HG03575 (cell line): ENCODE results near the gene CP.
"Not testable (repeated sequence)": the region's sequence is repeated elsewhere in the genome, so short reads cannot be mapped to it uniquely, and the experiment has no call there.

Experiments
- ATAC-seq: cut with Tn5 transposase; IDR thresholded peaks from one replicate; pipeline ENCODE4 v1.9.1; 2021; ENCODE audit not compliant: unreplicated experiment, insufficient number of reproducible peaks, low FRiP score; ENCODE audit errors: extremely low read depth

The CP gene

GRCh38 chr3:149196805-149197592 lies 24.6 kb downstream of the CP start:
- not testable (repeated sequence) for ATAC-seq

- ATAC-seq, result no peak
These were observed 26.4 kb downstream of the CP start for GRCh38 chr3:149195221-149195620.

GRCh38 chr3:149188494-149188893 lies 33.1 kb downstream of the CP start:
- ATAC-seq, result no peak

GRCh38 chr3:149186721-149187120 lies 34.9 kb downstream of the CP start:
- no peak for ATAC-seq

- ATAC-seq, result no peak
These were observed 35.4 kb downstream of the CP start for GRCh38 chr3:149186219-149186618.

- no peak for ATAC-seq
These were observed 40.4 kb downstream of the CP start for GRCh38 chr3:149181182-149181581.

GRCh38 chr3:149180057-149180573 lies 41.5 kb downstream of the CP start:
- no peak for ATAC-seq

- no peak for ATAC-seq
These were observed 42.4 kb downstream of the CP start for GRCh38 chr3:149179220-149179619.

GRCh38 chr3:149177122-149177521 lies 44.5 kb downstream of the CP start:
- no peak for ATAC-seq

GRCh38 chr3:149174901-149175300 lies 46.7 kb downstream of the CP start:
- peak; percentile 92 for ATAC-seq

- no peak for ATAC-seq
These were observed 51.0 kb downstream of the CP start for GRCh38 chr3:149170672-149171071.

- no peak for ATAC-seq
These were observed 53.7 kb downstream of the CP start for GRCh38 chr3:149167898-149168297.

- no peak for ATAC-seq
These were observed 58.6 kb downstream of the CP start for GRCh38 chr3:149163066-149163465.

- ATAC-seq, result no peak
These were observed 59.6 kb downstream of the CP start for GRCh38 chr3:149162007-149162406.

- ATAC-seq, result no peak
These were observed 60.8 kb downstream of the CP start for GRCh38 chr3:149160754-149161300.

- ATAC-seq, result no peak
These were observed 68.2 kb downstream of the CP start for GRCh38 chr3:149153402-149153801.

- peak; percentile 93 for ATAC-seq
These were observed 69.2 kb downstream of the CP start for GRCh38 chr3:149152420-149152819.

GRCh38 chr3:149151843-149152242 lies 69.8 kb downstream of the CP start:
- no peak for ATAC-seq

- no peak for ATAC-seq
These were observed 71.2 kb downstream of the CP start for GRCh38 chr3:149150436-149150835.

- no peak for ATAC-seq
These were observed 75.7 kb downstream of the CP start for GRCh38 chr3:149145974-149146373.

- no peak for ATAC-seq
These were observed 76.3 kb downstream of the CP start for GRCh38 chr3:149145356-149145755.
